HepG2 (cell line): ENCODE data around the gene PODXL2. TPM values are rescaled to one million over a fixed set of nuclear protein-coding genes. Genes with fewer than 3 reads are reported as not detected.

ENCODE experiments used
- CREB1 ChIP-seq, 2 experiments: fragments of 450-650 bp in 1 of 2; IDR thresholded peaks; 2 replicates each; pipeline ENCODE4 v1.6.1; 2016 to 2017; ENCODE audit warnings: control low read depth in 1 of 2, mild to moderate bottlenecking in 1 of 2, missing compliant biosample characterization in 1 of 2, missing genetic modification characterization in 1 of 2
- DPF2 ChIP-seq: sonication (generic); formaldehyde crosslinking; IDR thresholded peaks from 2 replicates; pipeline ENCODE4 v1.4.0; 2020; ENCODE audit warnings: mild to moderate bottlenecking, low read depth, missing genetic modification reagents, borderline replicate concordance
- GABPA ChIP-seq, 2 experiments: IDR thresholded peaks; 2 replicates each; pipeline ENCODE4 v1.6.1; 2011 to 2016; ENCODE audit warnings: low read depth in 2 of 2, low read length in 1 of 2, missing biosample characterization in 1 of 2, missing genetic modification characterization in 1 of 2
- GPN1 ChIP-seq: sonication (generic); formaldehyde crosslinking; IDR thresholded peaks from 2 replicates; pipeline ENCODE4 v1.5.1; 2020; ENCODE audit warnings: missing genetic modification reagents, borderline replicate concordance
- GZF1 ChIP-seq: sonication (generic); formaldehyde crosslinking; IDR thresholded peaks from 2 replicates; pipeline ENCODE4 v1.5.1; 2020; ENCODE audit warnings: mild to moderate bottlenecking, missing genetic modification reagents
- KLF16 ChIP-seq, 2 experiments: sonication (generic) in 1 of 2; formaldehyde crosslinking in 1 of 2; IDR thresholded peaks; 2 replicates each; pipeline versions ENCODE4 v1.6.1 to v1.8.0; 2016 to 2023; ENCODE audit warnings: missing genetic modification reagents in 2 of 2, missing compliant biosample characterization in 1 of 2
- MED13 ChIP-seq: sonication (generic); formaldehyde crosslinking; IDR thresholded peaks from 2 replicates; pipeline ENCODE4 v1.5.0; 2020; ENCODE audit warnings: missing genetic modification reagents
- NR2C2 ChIP-seq: sonication (generic); formaldehyde crosslinking; IDR thresholded peaks from 2 replicates; pipeline ENCODE4 v1.4.0; 2020; ENCODE audit warnings: missing genetic modification reagents, mild to moderate bottlenecking, moderate library complexity, borderline replicate concordance
- RBAK ChIP-seq: sonication (generic); formaldehyde crosslinking; IDR thresholded peaks from 2 replicates; pipeline ENCODE4 v1.5.1; 2020; ENCODE audit warnings: mild to moderate bottlenecking, missing genetic modification reagents
- TOE1 ChIP-seq: sonication (generic); formaldehyde crosslinking; IDR thresholded peaks from 2 replicates; pipeline ENCODE4 v1.4.0; 2020; ENCODE audit warnings: mild to moderate bottlenecking, missing genetic modification reagents
- ZNF251 ChIP-seq: sonication (generic); formaldehyde crosslinking; IDR thresholded peaks from 2 replicates; pipeline ENCODE4 v1.9.0; 2021; ENCODE audit warnings: mild to moderate bottlenecking, missing genetic modification reagents
- ZNF296 ChIP-seq: sonication (generic); formaldehyde crosslinking; conservative IDR thresholded peaks from 2 replicates; pipeline ENCODE4 v1.5.0; 2020; ENCODE audit warnings: mild to moderate bottlenecking, missing genetic modification reagents
- ZNF451 ChIP-seq: sonication (generic); formaldehyde crosslinking; IDR thresholded peaks from 2 replicates; pipeline ENCODE4 v1.5.0; 2020; ENCODE audit warnings: mild to moderate bottlenecking, missing genetic modification reagents
- ZNF724P ChIP-seq: sonication (generic); formaldehyde crosslinking; IDR thresholded peaks from 2 replicates; pipeline ENCODE4 v1.8.0; 2022; ENCODE audit warnings: missing genetic modification reagents, borderline replicate concordance
- ZNF777 ChIP-seq: sonication (generic); formaldehyde crosslinking; IDR thresholded peaks from 2 replicates; pipeline ENCODE4 v1.4.0; 2020; ENCODE audit warnings: missing genetic modification reagents
- polyA plus RNA-seq, 8 experiments: library from polyadenylated mRNA; depleted of rRNA in 3 of 8; stranded (reverse) in 7 of 8; unstranded in 1 of 8; fragments of >200 nt; fragmentation: Illumina TruSeq in 4 of 8; extraction: Trizol in 4 of 8; gene quantifications; 2 replicates each; pipeline versions ENCODE4 v1.2.1 to v1.2.3, GENCODE V29; 2011 to 2016; ENCODE audit warnings: low read depth in 4 of 8, missing spikeins in 1 of 8, mixed read lengths in 1 of 8; ENCODE audit not compliant: insufficient read depth in 1 of 8
- total RNA-seq, 5 experiments: library from RNA; depleted of rRNA; stranded (reverse); fragments of >200 nt; fragmentation: Illumina TruSeq; extraction: Trizol; gene quantifications; 2 replicates each; pipeline ENCODE4 v1.2.3, GENCODE V29; 2016; ENCODE audit warnings: low read depth in 1 of 5
- TF ChIP-seq, protein P1 (sequence below): sonication (generic); formaldehyde crosslinking; IDR thresholded peaks from 2 replicates; pipeline ENCODE4 v1.8.0; 2022; ENCODE audit warnings: mild to moderate bottlenecking, missing genetic modification reagents, moderate library complexity
- TF ChIP-seq, protein P2 (sequence below): sonication (generic); formaldehyde crosslinking; IDR thresholded peaks from 2 replicates; pipeline ENCODE4 v1.8.1; 2023; ENCODE audit warnings: missing genetic modification reagents, inconsistent platforms, borderline replicate concordance
- TF ChIP-seq, protein P3 (sequence below): sonication (generic); formaldehyde crosslinking; IDR thresholded peaks from 2 replicates; pipeline ENCODE4 v1.5.0; 2020; ENCODE audit warnings: mild to moderate bottlenecking, missing genetic modification reagents, borderline replicate concordance
- TF ChIP-seq, protein P4 (sequence below): fragments of 450-650 bp; IDR thresholded peaks from 2 replicates; pipeline ENCODE4 v1.6.1; 2017; ENCODE audit warnings: mild to moderate bottlenecking

PODXL2 gene
- total and polyA plus RNA-seq, 2 of the 13 experiments (the other 11 are each of a cell fraction or from before 2014, with no cell fraction given): 20.4 to 25.1 TPM

DNA sequence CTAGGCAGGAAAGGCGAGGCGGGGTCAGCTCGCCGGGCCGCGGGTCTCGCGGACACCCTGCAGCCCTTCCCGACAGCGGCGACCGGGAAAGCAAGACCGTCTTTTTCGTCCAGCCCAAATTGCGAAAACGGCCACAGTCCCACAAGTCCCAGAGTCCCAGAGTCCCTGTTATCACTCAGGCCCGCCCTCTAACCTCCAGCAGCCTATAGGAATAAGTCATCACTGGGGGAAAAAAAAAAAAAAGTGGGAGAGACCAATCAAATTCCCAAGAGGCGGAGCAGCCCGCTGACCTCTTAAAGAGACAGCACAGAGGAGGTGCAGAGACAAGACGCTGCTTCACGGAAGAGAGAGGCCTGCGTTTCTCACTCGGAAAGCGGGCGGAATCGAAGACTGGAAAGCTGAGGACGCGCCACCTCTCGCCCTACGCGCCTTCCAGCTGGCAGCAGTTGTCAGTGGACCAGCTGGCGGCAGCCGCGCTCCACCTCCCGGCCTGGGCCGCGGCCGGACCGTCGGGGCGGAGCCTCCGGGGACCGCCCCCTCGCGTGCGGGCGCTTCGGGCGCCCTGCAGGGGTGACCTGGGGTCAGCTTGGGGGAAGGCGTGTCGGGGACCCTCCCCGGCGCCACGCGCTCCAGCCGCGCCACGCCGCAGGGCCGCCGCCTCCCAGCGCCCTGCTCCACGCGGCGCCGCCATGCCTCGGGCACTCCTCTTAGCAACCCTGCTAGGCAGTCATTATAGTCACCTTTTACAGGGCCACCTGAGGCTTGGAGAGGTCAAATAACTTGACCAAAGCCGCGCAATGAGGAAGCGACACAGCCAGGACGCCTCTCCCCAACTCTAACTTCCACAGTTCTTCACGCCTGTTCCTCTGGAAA is 38.2 kb upstream of the PODXL2 start, which contains the start of gene TPRA1 (continued):
- TF ChIP-seq CREB1 (IDR thresholded peaks at IDR 0.05) (peak; percentile 48), CREB1 (CRISPR knock-in tag; IDR thresholded peaks at IDR 0.05) (peak; percentile 56; the same call in 1 of the 2 replicates), GZF1 (CRISPR knock-in tag) (0 out of 2 replicates have a peak, but pooled peaks have one; percentile 53), NR2C2 (CRISPR knock-in tag) (peak; percentile 78), TOE1 (CRISPR knock-in tag) (no peak), GPN1 (CRISPR knock-in tag) (no peak), ZNF724P (CRISPR knock-in tag) (no peak; the same call in 1 of the 2 replicates), RBAK (no peak), MED13 (CRISPR knock-in tag) (no peak), ZNF777 (CRISPR knock-in tag) (peak; percentile 97), ZNF251 (CRISPR knock-in tag) (no peak), DPF2 (no peak), KLF16 (CRISPR knock-in tag; IDR thresholded peaks at IDR 0.05) (peak in 1 of 2 experiments; percentile 57; a peak in 1 of 4 replicates), GABPA (IDR thresholded peaks at IDR 0.05; ENCODE audit: low read depth, low read length) (no peak), GABPA (CRISPR knock-in tag; IDR thresholded peaks at IDR 0.05; ENCODE audit: low read depth) (no peak), ZNF451 (CRISPR knock-in tag) (no peak), ZNF296 (no peak)
- TF ChIP-seq, protein P1, sequence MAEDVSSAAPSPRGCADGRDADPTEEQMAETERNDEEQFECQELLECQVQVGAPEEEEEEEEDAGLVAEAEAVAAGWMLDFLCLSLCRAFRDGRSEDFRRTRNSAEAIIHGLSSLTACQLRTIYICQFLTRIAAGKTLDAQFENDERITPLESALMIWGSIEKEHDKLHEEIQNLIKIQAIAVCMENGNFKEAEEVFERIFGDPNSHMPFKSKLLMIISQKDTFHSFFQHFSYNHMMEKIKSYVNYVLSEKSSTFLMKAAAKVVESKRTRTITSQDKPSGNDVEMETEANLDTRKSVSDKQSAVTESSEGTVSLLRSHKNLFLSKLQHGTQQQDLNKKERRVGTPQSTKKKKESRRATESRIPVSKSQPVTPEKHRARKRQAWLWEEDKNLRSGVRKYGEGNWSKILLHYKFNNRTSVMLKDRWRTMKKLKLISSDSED (CRISPR knock-in tag): no peak
- TF ChIP-seq, protein P2, sequence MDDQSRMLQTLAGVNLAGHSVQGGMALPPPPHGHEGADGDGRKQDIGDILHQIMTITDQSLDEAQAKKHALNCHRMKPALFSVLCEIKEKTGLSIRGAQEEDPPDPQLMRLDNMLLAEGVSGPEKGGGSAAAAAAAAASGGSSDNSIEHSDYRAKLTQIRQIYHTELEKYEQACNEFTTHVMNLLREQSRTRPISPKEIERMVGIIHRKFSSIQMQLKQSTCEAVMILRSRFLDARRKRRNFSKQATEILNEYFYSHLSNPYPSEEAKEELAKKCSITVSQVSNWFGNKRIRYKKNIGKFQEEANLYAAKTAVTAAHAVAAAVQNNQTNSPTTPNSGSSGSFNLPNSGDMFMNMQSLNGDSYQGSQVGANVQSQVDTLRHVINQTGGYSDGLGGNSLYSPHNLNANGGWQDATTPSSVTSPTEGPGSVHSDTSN: no peak
- TF ChIP-seq, protein P3, sequence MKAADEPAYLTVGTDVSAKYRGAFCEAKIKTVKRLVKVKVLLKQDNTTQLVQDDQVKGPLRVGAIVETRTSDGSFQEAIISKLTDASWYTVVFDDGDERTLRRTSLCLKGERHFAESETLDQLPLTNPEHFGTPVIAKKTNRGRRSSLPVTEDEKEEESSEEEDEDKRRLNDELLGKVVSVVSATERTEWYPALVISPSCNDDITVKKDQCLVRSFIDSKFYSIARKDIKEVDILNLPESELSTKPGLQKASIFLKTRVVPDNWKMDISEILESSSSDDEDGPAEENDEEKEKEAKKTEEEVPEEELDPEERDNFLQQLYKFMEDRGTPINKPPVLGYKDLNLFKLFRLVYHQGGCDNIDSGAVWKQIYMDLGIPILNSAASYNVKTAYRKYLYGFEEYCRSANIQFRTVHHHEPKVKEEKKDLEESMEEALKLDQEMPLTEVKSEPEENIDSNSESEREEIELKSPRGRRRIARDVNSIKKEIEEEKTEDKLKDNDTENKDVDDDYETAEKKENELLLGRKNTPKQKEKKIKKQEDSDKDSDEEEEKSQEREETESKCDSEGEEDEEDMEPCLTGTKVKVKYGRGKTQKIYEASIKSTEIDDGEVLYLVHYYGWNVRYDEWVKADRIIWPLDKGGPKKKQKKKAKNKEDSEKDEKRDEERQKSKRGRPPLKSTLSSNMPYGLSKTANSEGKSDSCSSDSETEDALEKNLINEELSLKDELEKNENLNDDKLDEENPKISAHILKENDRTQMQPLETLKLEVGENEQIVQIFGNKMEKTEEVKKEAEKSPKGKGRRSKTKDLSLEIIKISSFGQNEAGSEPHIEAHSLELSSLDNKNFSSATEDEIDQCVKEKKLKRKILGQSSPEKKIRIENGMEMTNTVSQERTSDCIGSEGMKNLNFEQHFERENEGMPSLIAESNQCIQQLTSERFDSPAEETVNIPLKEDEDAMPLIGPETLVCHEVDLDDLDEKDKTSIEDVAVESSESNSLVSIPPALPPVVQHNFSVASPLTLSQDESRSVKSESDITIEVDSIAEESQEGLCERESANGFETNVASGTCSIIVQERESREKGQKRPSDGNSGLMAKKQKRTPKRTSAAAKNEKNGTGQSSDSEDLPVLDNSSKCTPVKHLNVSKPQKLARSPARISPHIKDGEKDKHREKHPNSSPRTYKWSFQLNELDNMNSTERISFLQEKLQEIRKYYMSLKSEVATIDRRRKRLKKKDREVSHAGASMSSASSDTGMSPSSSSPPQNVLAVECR (CRISPR knock-in tag): peak; percentile 87
- TF ChIP-seq, protein P4, sequence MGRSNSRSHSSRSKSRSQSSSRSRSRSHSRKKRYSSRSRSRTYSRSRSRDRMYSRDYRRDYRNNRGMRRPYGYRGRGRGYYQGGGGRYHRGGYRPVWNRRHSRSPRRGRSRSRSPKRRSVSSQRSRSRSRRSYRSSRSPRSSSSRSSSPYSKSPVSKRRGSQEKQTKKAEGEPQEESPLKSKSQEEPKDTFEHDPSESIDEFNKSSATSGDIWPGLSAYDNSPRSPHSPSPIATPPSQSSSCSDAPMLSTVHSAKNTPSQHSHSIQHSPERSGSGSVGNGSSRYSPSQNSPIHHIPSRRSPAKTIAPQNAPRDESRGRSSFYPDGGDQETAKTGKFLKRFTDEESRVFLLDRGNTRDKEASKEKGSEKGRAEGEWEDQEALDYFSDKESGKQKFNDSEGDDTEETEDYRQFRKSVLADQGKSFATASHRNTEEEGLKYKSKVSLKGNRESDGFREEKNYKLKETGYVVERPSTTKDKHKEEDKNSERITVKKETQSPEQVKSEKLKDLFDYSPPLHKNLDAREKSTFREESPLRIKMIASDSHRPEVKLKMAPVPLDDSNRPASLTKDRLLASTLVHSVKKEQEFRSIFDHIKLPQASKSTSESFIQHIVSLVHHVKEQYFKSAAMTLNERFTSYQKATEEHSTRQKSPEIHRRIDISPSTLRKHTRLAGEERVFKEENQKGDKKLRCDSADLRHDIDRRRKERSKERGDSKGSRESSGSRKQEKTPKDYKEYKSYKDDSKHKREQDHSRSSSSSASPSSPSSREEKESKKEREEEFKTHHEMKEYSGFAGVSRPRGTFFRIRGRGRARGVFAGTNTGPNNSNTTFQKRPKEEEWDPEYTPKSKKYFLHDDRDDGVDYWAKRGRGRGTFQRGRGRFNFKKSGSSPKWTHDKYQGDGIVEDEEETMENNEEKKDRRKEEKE: no peak
